Mesodermal cell (in vitro differentiated cells): ENCODE measurements around the gene KRT5.

Experiments
- H3K27ac ChIP-seq: 2 replicates; pipeline ENCODE4 v1.7.0; 2013; ENCODE audit warnings: mild to moderate bottlenecking, low read depth, low read length, moderate library complexity; ENCODE audit not compliant: severe bottlenecking
- H3K36me3 ChIP-seq: 2 replicates; pipeline ENCODE4 v1.7.1; 2013; ENCODE audit warnings: mild to moderate bottlenecking, low read length, moderate library complexity; ENCODE audit not compliant: control insufficient read depth, insufficient read depth
- H3K4me1 ChIP-seq: one replicate; pipeline ENCODE4 v1.7.1; 2013; ENCODE audit warnings: mild to moderate bottlenecking, low read length; ENCODE audit not compliant: insufficient read depth, control insufficient read depth, poor library complexity, severe bottlenecking
- H3K4me3 ChIP-seq: 2 replicates; pipeline ENCODE4 v1.7.0; 2013; ENCODE audit warnings: low read length, control low read depth, mild to moderate bottlenecking; ENCODE audit not compliant: insufficient read depth, poor library complexity, severe bottlenecking; ENCODE audit errors: extremely low read depth
- H3K9me3 ChIP-seq: 2 replicates; pipeline ENCODE4 v1.7.1; 2013; ENCODE audit warnings: mild to moderate bottlenecking, low read length, moderate library complexity; ENCODE audit not compliant: control insufficient read depth
- WGBS, 2 experiments: methylation state at CpG; one replicate each; pipeline ENCODE4 v1.1.5; 2013; ENCODE audit warnings: missing lambda C conversion rate in 2 of 2; ENCODE audit not compliant: insufficient coverage in 2 of 2; 5-methylcytosine and 5-hydroxymethylcytosine counted together

The KRT5 gene

GRCh38 chr12:52518574-52519386 is 1.4 kb downstream of the KRT5 start:
- Histone ChIP-seq H3K4me3 (no peak overlapping the region), H3K36me3 (no peaks in the 10 kb centered on the region), H3K9me3 (no peaks in the 10 kb centered on the region), H3K4me1 (peaks cover 16% of the 10 kb centered on the region), H3K27ac (no peak overlapping the region)
- WGBS, 2 experiments: 86 to 90% methylated on average over 2 to 4 of the region's 8 CpGs

GRCh38 chr12:52517888-52518287 is 2.3 kb downstream of the KRT5 start:
- H3K4me1 ChIP-seq: peaks cover 16% of the 10 kb centered on the region
- H3K27ac ChIP-seq: no peak overlapping the region
- H3K4me3 ChIP-seq: no peak overlapping the region
- no peaks in the 10 kb centered on the region for H3K9me3 ChIP-seq
- H3K36me3 ChIP-seq: no peaks in the 10 kb centered on the region
- WGBS, 2 experiments: 86% methylated on average over 1 to 2 of the region's 5 CpGs

GRCh38 chr12:52517005-52517835 is 3.0 kb downstream of the KRT5 start:
- WGBS, 2 experiments: 94 to 97% methylated on average over 10 of the region's 14 CpGs
- Histone ChIP-seq H3K27ac (no peak overlapping the region), H3K9me3 (no peaks in the 10 kb centered on the region), H3K36me3 (no peaks in the 10 kb centered on the region), H3K4me3 (no peak overlapping the region), H3K4me1 (peaks cover 11% of the 10 kb centered on the region)

GRCh38 chr12:52515927-52516831 is 4.0 kb downstream of the KRT5 start:
- no peaks in the 10 kb centered on the region for H3K36me3 ChIP-seq
- H3K4me1 ChIP-seq: peaks cover under 1% of the 10 kb centered on the region
- 91 to 97% methylated on average over 13 of the region's 15 CpGs for WGBS, 2 experiments
- no peak overlapping the region for H3K27ac ChIP-seq
- H3K4me3 ChIP-seq: no peak overlapping the region
- no peaks in the 10 kb centered on the region for H3K9me3 ChIP-seq

GRCh38 chr12:52515319-52515646 is 4.9 kb downstream of the KRT5 start:
- no peaks in the 10 kb centered on the region for H3K36me3 ChIP-seq
- 80 to 89% methylated on average over 1 of the region's 1 CpG for WGBS, 2 experiments
- H3K27ac ChIP-seq: no peak overlapping the region
- no peak overlapping the region for H3K4me3 ChIP-seq
- H3K4me1 ChIP-seq: no peaks in the 10 kb centered on the region
- H3K9me3 ChIP-seq: no peaks in the 10 kb centered on the region

- Histone ChIP-seq H3K4me1 (no peaks in the 10 kb centered on the region), H3K36me3 (no peaks in the 10 kb centered on the region), H3K4me3 (no peak overlapping the region), H3K9me3 (no peaks in the 10 kb centered on the region), H3K27ac (no peak overlapping the region)
- 94 to 96% methylated on average over 8 to 12 of the region's 14 CpGs for WGBS, 2 experiments
Measured at GRCh38 chr12:52514471-52515318, 5.5 kb downstream of the KRT5 start.

- no peak overlapping the region for H3K27ac ChIP-seq
- H3K36me3 ChIP-seq: no peaks in the 10 kb centered on the region
- 89 to 97% methylated on average over 6 of the region's 6 CpGs for WGBS, 2 experiments
- H3K4me1 ChIP-seq: no peaks in the 10 kb centered on the region
- no peaks in the 10 kb centered on the region for H3K9me3 ChIP-seq
- no peak overlapping the region for H3K4me3 ChIP-seq
Measured at GRCh38 chr12:52513736-52514135, 6.5 kb downstream of the KRT5 start.

GRCh38 chr12:52508211-52508610 is 12.0 kb downstream of the KRT5 start:
- H3K27ac ChIP-seq: no peak overlapping the region
- no peaks in the 10 kb centered on the region for H3K4me1 ChIP-seq
- no peaks in the 10 kb centered on the region for H3K36me3 ChIP-seq
- WGBS, 2 experiments: 88 to 92% methylated on average over 5 of the region's 5 CpGs
- no peak overlapping the region for H3K4me3 ChIP-seq
- no peaks in the 10 kb centered on the region for H3K9me3 ChIP-seq

GRCh38 chr12:52506858-52507715 is 13.1 kb downstream of the KRT5 start:
- Histone ChIP-seq H3K36me3 (no peaks in the 10 kb centered on the region), H3K4me3 (no peak overlapping the region), H3K27ac (no peak overlapping the region), H3K4me1 (no peaks in the 10 kb centered on the region), H3K9me3 (no peaks in the 10 kb centered on the region)
- WGBS, 2 experiments: 80 to 89% methylated on average over 1 of the region's 4 CpGs
